H1 (cell line): ENCODE data around the gene KCNQ1OT1. TPM values are rescaled to one million over a fixed set of nuclear protein-coding genes. Genes with fewer than 3 reads are reported as not detected.

Source experiments
- CTCF ChIA-PET: fragments of 300-600 bp; sonication (Branson Sonifier 250); formaldehyde crosslinking; loops from one replicate; lab custom pipeline; 2021; ENCODE audit not compliant: partially characterized antibody; lab: Charles Lee
- POLR2A ChIA-PET: fragments of 300-600 bp; sonication (Branson Sonifier 250); formaldehyde crosslinking; loops from one replicate; lab custom pipeline; 2021; ENCODE audit warnings: inconsistent platforms; ENCODE audit not compliant: partially characterized antibody; lab: Charles Lee
- DNase-seq, 2 experiments: peaks; one replicate each; pipeline versions ENCODE4 v3.0.0 to v3.0.0-alpha.2; 2010 to 2022; ENCODE audit warnings: low spot score in 2 of 2, low read depth in 1 of 2, mixed read lengths in 1 of 2
- FAIRE-seq: peaks from 2 replicates; lab custom pipeline; 2011; peaks lifted over from hg19 to GRCh38; lab: Jason Lieb, UNC
- H2AFZ ChIP-seq: 2 replicates; pipeline ENCODE4 v1.8.1; 2012; ENCODE audit warnings: low read length, inconsistent platforms
- H2AK5ac ChIP-seq: 2 replicates; pipeline ENCODE4 v1.6.1; 2013; ENCODE audit warnings: low read depth, low read length
- H2BK120ac ChIP-seq: replicated peaks from 2 replicates; pipeline ENCODE3; 2013; ENCODE audit warnings: low read depth, low read length, inconsistent platforms
- H2BK12ac ChIP-seq: 2 replicates; pipeline ENCODE4 v1.6.1; 2013; ENCODE audit warnings: low read depth, low read length
- H2BK15ac ChIP-seq: 2 replicates; pipeline ENCODE4 v1.6.1; 2013; ENCODE audit warnings: low read length
- H2BK20ac ChIP-seq: 2 replicates; pipeline ENCODE4 v1.6.1; 2013; ENCODE audit warnings: low read length
- H2BK5ac ChIP-seq: 2 replicates; pipeline ENCODE4 v1.6.1; 2013; ENCODE audit warnings: low read depth, low read length
- H3K14ac ChIP-seq: 2 replicates; pipeline ENCODE4 v1.6.1; 2013; ENCODE audit warnings: inconsistent platforms; ENCODE audit not compliant: insufficient read length
- H3K18ac ChIP-seq: 2 replicates; pipeline ENCODE4 v1.6.1; 2013; ENCODE audit warnings: low read length; ENCODE audit errors: extremely low read depth
- H3K23ac ChIP-seq: 2 replicates; pipeline ENCODE4 v1.6.1; 2013; ENCODE audit warnings: inconsistent platforms; ENCODE audit not compliant: insufficient read length
- H3K23me2 ChIP-seq: 2 replicates; pipeline ENCODE4 v1.6.1; 2013; ENCODE audit warnings: low read depth, low read length
- H3K27ac ChIP-seq: 2 replicates; pipeline ENCODE4 v1.6.1; 2011; ENCODE audit warnings: low read depth, low read length, inconsistent platforms
- H3K27me3 ChIP-seq, 4 experiments: replicated peaks in 1 of 4; 1 replicate in 1 of 4; 2 replicates in 3 of 4; pipeline versions ENCODE4 v1.6.1 to v1.8.1; 2011 to 2013; ENCODE audit warnings: low read length in 3 of 4, mild to moderate bottlenecking in 3 of 4, inconsistent platforms in 2 of 4, mixed read lengths in 2 of 4, moderate library complexity in 1 of 4; ENCODE audit not compliant: control insufficient read depth in 3 of 4, insufficient read depth in 3 of 4; ENCODE audit errors: extremely low read depth in 1 of 4
- H3K36me3 ChIP-seq, 4 experiments: 2 replicates each; pipeline versions ENCODE4 v1.6.1 to v1.8.1; 2011 to 2013; ENCODE audit warnings: mild to moderate bottlenecking in 4 of 4, low read length in 3 of 4, moderate library complexity in 2 of 4, control low read depth in 1 of 4, inconsistent platforms in 1 of 4; ENCODE audit not compliant: insufficient read depth in 4 of 4, control insufficient read depth in 2 of 4
- H3K4ac ChIP-seq: replicated peaks from 2 replicates; pipeline ENCODE3; 2013; ENCODE audit warnings: low read length, low read depth, mixed read lengths, inconsistent platforms; ENCODE audit not compliant: insufficient read length
- H3K4me1 ChIP-seq, 4 experiments: replicated peaks in 1 of 4; 1 replicate in 1 of 4; 2 replicates in 3 of 4; pipeline versions ENCODE4 v1.6.1 to v1.8.1; 2011 to 2013; ENCODE audit warnings: low read length in 3 of 4, inconsistent platforms in 2 of 4, mixed read lengths in 1 of 4; ENCODE audit not compliant: insufficient read depth in 4 of 4, control insufficient read depth in 3 of 4
- H3K4me2 ChIP-seq, 2 experiments: 2 replicates each; pipeline versions ENCODE4 v1.6.1 to v1.8.1; 2011 to 2013; ENCODE audit warnings: low read depth in 2 of 2, low read length in 2 of 2, control low read depth in 1 of 2, inconsistent platforms in 1 of 2, mild to moderate bottlenecking in 1 of 2; ENCODE audit not compliant: insufficient read depth in 1 of 2
- H3K4me3 ChIP-seq, 4 experiments: fragments of 200-600, 300-600 bp in 1 of 4; sonication (generic), shearing (Covaris generic), sonication (Bioruptor Twin) in 1 of 4; 2 replicates each; pipeline versions ENCODE4 v1.5.1 to v1.8.1; 2011 to 2016; ENCODE audit warnings: low read length in 4 of 4, low read depth in 3 of 4, control low read depth in 2 of 4, inconsistent platforms in 2 of 4, mild to moderate bottlenecking in 2 of 4, mixed read lengths in 1 of 4, moderate library complexity in 1 of 4; ENCODE audit not compliant: insufficient read depth in 2 of 4; ENCODE audit errors: extremely low read depth in 1 of 4
- H3K56ac ChIP-seq: replicated peaks from 2 replicates; pipeline ENCODE3; 2013; ENCODE audit warnings: low read depth, mild to moderate bottlenecking, mixed read lengths, low read length, inconsistent platforms; ENCODE audit not compliant: insufficient read length
- H3K79me1 ChIP-seq: 2 replicates; pipeline ENCODE4 v1.6.1; 2013; ENCODE audit warnings: low read depth, low read length, control low read depth
- H3K79me2 ChIP-seq, 2 experiments: 2 replicates each; pipeline versions ENCODE4 v1.6.1 to v1.8.1; 2012 to 2013; ENCODE audit warnings: low read length in 2 of 2, mild to moderate bottlenecking in 2 of 2, inconsistent platforms in 1 of 2; ENCODE audit not compliant: insufficient read depth in 2 of 2, control insufficient read depth in 1 of 2
- H3K9ac ChIP-seq, 4 experiments: replicated peaks in 1 of 4; 1 replicate in 1 of 4; 2 replicates in 3 of 4; pipeline versions ENCODE4 v1.6.1 to v1.8.1; 2011 to 2013; ENCODE audit warnings: low read depth in 3 of 4, low read length in 3 of 4, control low read depth in 2 of 4, mild to moderate bottlenecking in 2 of 4, moderate library complexity in 2 of 4, inconsistent platforms in 1 of 4; ENCODE audit errors: extremely low read depth in 1 of 4
- H3K9me3 ChIP-seq, 2 experiments: 2 replicates each; pipeline versions ENCODE4 v1.6.1 to v1.8.1; 2012 to 2013; ENCODE audit warnings: mild to moderate bottlenecking in 2 of 2, moderate library complexity in 2 of 2, control low read depth in 1 of 2, inconsistent platforms in 1 of 2, low read depth in 1 of 2, low read length in 1 of 2, mixed read lengths in 1 of 2; ENCODE audit not compliant: insufficient read depth in 2 of 2
- H4K20me1 ChIP-seq, 2 experiments: replicated peaks in 1 of 2; 2 replicates each; pipeline versions ENCODE3 to v1.8.1; 2011 to 2013; ENCODE audit warnings: inconsistent platforms in 2 of 2, low read length in 2 of 2, mild to moderate bottlenecking in 1 of 2; ENCODE audit not compliant: insufficient read depth in 2 of 2, control insufficient read depth in 1 of 2
- H4K5ac ChIP-seq: 2 replicates; pipeline ENCODE4 v1.6.1; 2013; ENCODE audit warnings: low read length, low read depth, mixed read lengths, inconsistent platforms; ENCODE audit not compliant: insufficient read length
- H4K8ac ChIP-seq: 2 replicates; pipeline ENCODE4 v1.8.0; 2013; ENCODE audit warnings: mild to moderate bottlenecking, moderate library complexity, low read length, inconsistent platforms; ENCODE audit not compliant: insufficient read depth; ENCODE audit errors: extremely low read depth
- H4K91ac ChIP-seq: replicated peaks from 2 replicates; pipeline ENCODE3; 2013; ENCODE audit warnings: low read length, mixed read lengths, inconsistent platforms; ENCODE audit not compliant: insufficient read length
- SIX5 ChIP-seq: IDR thresholded peaks from 2 replicates; pipeline ENCODE4 v1.6.1; 2011; ENCODE audit warnings: mild to moderate bottlenecking, low read depth, low read length
- TEAD4 ChIP-seq: IDR thresholded peaks from 2 replicates; pipeline ENCODE4 v1.6.1; 2012; ENCODE audit warnings: low read depth, low read length, inconsistent platforms, mixed read lengths
- WGBS, 2 experiments: shearing (Covaris generic) in 1 of 2; methylation state at CpG; one replicate each; pipeline versions ENCODE4 v1.1.6 to v1.1.7; 2013 to 2015; ENCODE audit warnings: low lambda C conversion rate in 2 of 2, mixed read lengths in 2 of 2, inconsistent platforms in 1 of 2, low coverage in 1 of 2, missing lambda C conversion rate in 1 of 2; ENCODE audit not compliant: insufficient replicate concordance in 2 of 2, insufficient coverage in 1 of 2, insufficient read length in 1 of 2; ENCODE audit errors: extremely low coverage in 1 of 2, missing lambda C conversion rate in 1 of 2; 5-methylcytosine and 5-hydroxymethylcytosine counted together
- polyA plus RNA-seq, 7 experiments: library from polyadenylated mRNA; depleted of rRNA in 3 of 7; stranded (reverse) in 5 of 7; unstranded in 2 of 7; fragments of >200 nt in 5 of 7; fragments of 200-250 nt in 2 of 7; gene quantifications; 1 replicate in 5 of 7; 2 replicates in 1 of 7; 4 replicates in 1 of 7; pipeline versions ENCODE4 v1.2.1 to v1.2.3, GENCODE V29; 2011 to 2013; ENCODE audit warnings: missing spikeins in 2 of 7, mixed read lengths in 2 of 7
- total RNA-seq: library from RNA; stranded (reverse); fragmentation: NEBNext Ultra II Directional; extraction: Animal tissue kit (Norgen Biotek cat#: 25700); gene quantifications from 2 replicates; pipeline ENCODE4 v1.2.1, GENCODE V29; 2021
- TF ChIP-seq, protein P1 (sequence below): IDR thresholded peaks from 2 replicates; pipeline ENCODE4 v1.6.1; 2011; ENCODE audit warnings: low read length, improper control_type of control experiment

Gene KCNQ1OT1
- total and polyA plus RNA-seq, 2 of the 8 experiments (the other 6 are each of a cell fraction or from before 2014, with no cell fraction given): 0.21 to 1.2 TPM

- no peak overlapping the region for H3K18ac ChIP-seq
- H3K27me3 ChIP-seq: peaks cover 5 to 56% (median 30%) of the 10 kb centered on the region in 4 experiments; a peak in 6 of 7 replicates
- H3K23me2 ChIP-seq: no peaks in the 10 kb centered on the region
- H3K36me3 ChIP-seq: no peaks in the 10 kb centered on the region
- CTCF ChIA-PET: interaction anchor here (0.7 to 1.6 kb wide), 5 partner anchors 9 to 180 kb away, joined by 3 to 4 read pairs (median 4); no protein-coding TSS in a partner anchor
- no peak overlapping the region for H2AK5ac ChIP-seq
- no peak overlapping the region for H3K27ac ChIP-seq
- DNase-seq: no peak
- no peak overlapping the region for H3K23ac ChIP-seq
- no peak for TF ChIP-seq TEAD4
- TF ChIP-seq SIX5: no peak
- TF ChIP-seq, protein P1, sequence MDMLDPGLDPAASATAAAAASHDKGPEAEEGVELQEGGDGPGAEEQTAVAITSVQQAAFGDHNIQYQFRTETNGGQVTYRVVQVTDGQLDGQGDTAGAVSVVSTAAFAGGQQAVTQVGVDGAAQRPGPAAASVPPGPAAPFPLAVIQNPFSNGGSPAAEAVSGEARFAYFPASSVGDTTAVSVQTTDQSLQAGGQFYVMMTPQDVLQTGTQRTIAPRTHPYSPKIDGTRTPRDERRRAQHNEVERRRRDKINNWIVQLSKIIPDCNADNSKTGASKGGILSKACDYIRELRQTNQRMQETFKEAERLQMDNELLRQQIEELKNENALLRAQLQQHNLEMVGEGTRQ: no peak
- no peaks in the 10 kb centered on the region for H3K79me1 ChIP-seq
- H2AFZ ChIP-seq: no peak overlapping the region
- no peak overlapping the region for H3K4ac ChIP-seq
- H3K14ac ChIP-seq: no peak overlapping the region
- H3K4me1 ChIP-seq: peaks cover 0 to 13% (median 8%) of the 10 kb centered on the region in 4 experiments; a peak in 6 of 7 replicates
- POLR2A ChIA-PET: interaction anchor here (1.0 to 1.8 kb wide), 3 partner anchors 10 to 39 kb away, joined by 3 to 5 read pairs (median 4); no protein-coding TSS in a partner anchor
- H3K56ac ChIP-seq: no peak overlapping the region
- no peak overlapping the region for H2BK12ac ChIP-seq
- no peak overlapping the region for H2BK20ac ChIP-seq
- no peak overlapping the region for H3K4me3 ChIP-seq
- FAIRE-seq: no peak
- no peak overlapping the region for H3K9ac ChIP-seq
- H4K20me1 ChIP-seq: no peaks in the 10 kb centered on the region
- H2BK15ac ChIP-seq: no peak overlapping the region
- no peak overlapping the region for H2BK120ac ChIP-seq
- no peak overlapping the region for H4K5ac ChIP-seq
- H3K4me2 ChIP-seq: no peak overlapping the region
- H2BK5ac ChIP-seq: 0 out of 2 replicates have a peak overlapping the region, but pooled peaks have one; percentile 5
- no peak overlapping the region for H4K8ac ChIP-seq
- H3K79me2 ChIP-seq: no peaks in the 10 kb centered on the region
- H4K91ac ChIP-seq: no peak overlapping the region
- H3K9me3 ChIP-seq: peaks cover 0 to 12% of the 10 kb centered on the region in 2 experiments; a peak in 2 of 4 replicates
- WGBS, 2 experiments: 79% methylated on average over 7 of the region's 7 CpGs; no CpG with 5 or more reads in 1 of the 2 experiments
Measured at GRCh38 chr11:2707736-2708135, 7.9 kb upstream of the KCNQ1OT1 start.
